Kidney (tissue), 14 donors: ENCODE results near the gene TAX1BP1. TPM values are rescaled to one million over a fixed set of nuclear protein-coding genes. Genes with fewer than 3 reads are reported as not detected.

ENCODE experiments used
- DNase-seq, 5 donors: peaks; one replicate each; pipeline ENCODE4 v3.0.0-alpha.2; 2013 to 2020
- FAIRE-seq: peaks from 2 replicates; lab custom pipeline; 2012; peaks lifted over from hg19 to GRCh38; lab: Jason Lieb, UNC
- H3K27ac ChIP-seq, 2 donors: one replicate each; pipeline ENCODE4 v1.7.0; 2013; ENCODE audit warnings: low read depth in 2 of 2, low read length in 2 of 2, inconsistent platforms in 1 of 2
- H3K27me3 ChIP-seq: one replicate; pipeline ENCODE4 v1.7.1; 2013; ENCODE audit warnings: low read length, inconsistent platforms; ENCODE audit not compliant: control insufficient read depth, insufficient read depth
- H3K36me3 ChIP-seq, 3 donors: one replicate each; pipeline versions ENCODE4 v1.7.0 to v1.7.1; 2013; ENCODE audit warnings: low read length in 3 of 3, control low read depth in 1 of 3, inconsistent platforms in 1 of 3; ENCODE audit not compliant: insufficient read depth in 3 of 3, control insufficient read depth in 2 of 3
- H3K4me1 ChIP-seq, 3 donors: one replicate each; pipeline versions ENCODE4 v1.7.0 to v1.7.1; 2013; ENCODE audit warnings: low read length in 3 of 3, inconsistent platforms in 1 of 3, low read depth in 1 of 3; ENCODE audit not compliant: control insufficient read depth in 2 of 3, insufficient read depth in 2 of 3
- H3K4me3 ChIP-seq, 3 donors: one replicate each; pipeline versions ENCODE4 v1.7.0 to v1.8.1; 2013; ENCODE audit warnings: low read length in 3 of 3, control low read depth in 1 of 3, inconsistent platforms in 1 of 3
- H3K9ac ChIP-seq, 3 donors: one replicate each; pipeline versions ENCODE4 v1.7.0 to v1.7.1; 2013; ENCODE audit warnings: low read length in 3 of 3, control low read depth in 1 of 3, inconsistent platforms in 1 of 3
- H3K9me3 ChIP-seq, 3 donors: one replicate each; pipeline versions ENCODE4 v1.7.0 to v1.7.1; 2013; ENCODE audit warnings: low read length in 3 of 3, control low read depth in 1 of 3, inconsistent platforms in 1 of 3; ENCODE audit not compliant: control insufficient read depth in 2 of 3, insufficient read depth in 1 of 3
- intact Hi-C: fragments of 100-400 bp; cut with DNase I; formaldehyde crosslinking; loops from one replicate; pipeline ENCODE4 v1.11.1; 2022
- polyA plus RNA-seq: library from polyadenylated mRNA; stranded (reverse); fragments of 350-450 nt; fragmentation: Illumina TruSeq; extraction: RNeasy Lipid Tissue Mini Kit (QIAGEN cat#74804); gene quantifications from one replicate; pipeline ENCODE4 v1.2.3, GENCODE V29; 2014; ENCODE audit warnings: low read depth, low replicate concordance; ENCODE audit not compliant: insufficient read depth
- total RNA-seq: library from RNA; stranded (reverse); fragmentation: NEBNext Ultra II Directional; extraction: Animal tissue kit (Norgen Biotek cat#: 25700); gene quantifications from one replicate; pipeline ENCODE4 v1.2.1, GENCODE V29; 2021
- TF ChIP-seq, protein P1 (sequence below): IDR thresholded peaks from 3 replicates; pipeline ENCODE4 v1.5.1; 2012; ENCODE audit warnings: mild to moderate bottlenecking, moderate library complexity, borderline replicate concordance; ENCODE audit not compliant: insufficient read depth; ENCODE audit errors: extremely low read depth
- donor health status: control.
- donor health status: control.
- donor health status: control.
- donor health status: control.
- donor health status: control.
- donor health status: DM: yes; HTN: yes; CAD: no.
- donor health status: Normal renal cell carcinoma (clear cell type).

Gene TAX1BP1
- total and polyA plus RNA-seq, 2 donors from 2014 or later = 88.4 to 113 TPM

DNA sequence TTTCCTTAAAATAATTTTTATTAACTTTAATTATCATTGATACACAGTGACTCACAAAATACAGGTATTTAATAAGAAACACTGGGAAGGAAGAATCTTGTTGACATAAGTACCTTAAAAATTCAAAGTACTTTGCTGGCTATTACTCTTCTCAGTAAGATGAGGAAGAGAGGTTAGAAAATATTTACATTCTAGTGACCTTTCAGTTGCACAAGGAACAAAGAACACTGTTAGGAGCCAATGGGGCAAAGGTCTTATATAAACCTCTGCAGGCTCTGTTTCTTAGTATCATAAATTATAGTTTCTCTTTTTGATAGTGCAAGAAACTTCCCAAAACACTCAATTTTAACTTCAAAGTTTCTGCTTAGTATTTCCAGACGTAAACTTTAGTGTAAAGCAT is 4.8 kb upstream of the TAX1BP1 start:
- Histone ChIP-seq H3K4me1 (peaks cover 0 to 6% (median 3%) of the 10 kb centered on the region in 3 donors), H3K9ac (no peak overlapping the region), H3K27ac (no peak overlapping the region), H3K4me3 (no peak overlapping the region), H3K36me3 (no peaks in the 10 kb centered on the region), H3K27me3 (no peaks in the 10 kb centered on the region), H3K9me3 (no peaks in the 10 kb centered on the region)
- TF ChIP-seq, protein P1, sequence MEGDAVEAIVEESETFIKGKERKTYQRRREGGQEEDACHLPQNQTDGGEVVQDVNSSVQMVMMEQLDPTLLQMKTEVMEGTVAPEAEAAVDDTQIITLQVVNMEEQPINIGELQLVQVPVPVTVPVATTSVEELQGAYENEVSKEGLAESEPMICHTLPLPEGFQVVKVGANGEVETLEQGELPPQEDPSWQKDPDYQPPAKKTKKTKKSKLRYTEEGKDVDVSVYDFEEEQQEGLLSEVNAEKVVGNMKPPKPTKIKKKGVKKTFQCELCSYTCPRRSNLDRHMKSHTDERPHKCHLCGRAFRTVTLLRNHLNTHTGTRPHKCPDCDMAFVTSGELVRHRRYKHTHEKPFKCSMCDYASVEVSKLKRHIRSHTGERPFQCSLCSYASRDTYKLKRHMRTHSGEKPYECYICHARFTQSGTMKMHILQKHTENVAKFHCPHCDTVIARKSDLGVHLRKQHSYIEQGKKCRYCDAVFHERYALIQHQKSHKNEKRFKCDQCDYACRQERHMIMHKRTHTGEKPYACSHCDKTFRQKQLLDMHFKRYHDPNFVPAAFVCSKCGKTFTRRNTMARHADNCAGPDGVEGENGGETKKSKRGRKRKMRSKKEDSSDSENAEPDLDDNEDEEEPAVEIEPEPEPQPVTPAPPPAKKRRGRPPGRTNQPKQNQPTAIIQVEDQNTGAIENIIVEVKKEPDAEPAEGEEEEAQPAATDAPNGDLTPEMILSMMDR = no peak
- intact Hi-C loops = no loop called here
- DNase-seq (no peak), FAIRE-seq (no peak)

DNA sequence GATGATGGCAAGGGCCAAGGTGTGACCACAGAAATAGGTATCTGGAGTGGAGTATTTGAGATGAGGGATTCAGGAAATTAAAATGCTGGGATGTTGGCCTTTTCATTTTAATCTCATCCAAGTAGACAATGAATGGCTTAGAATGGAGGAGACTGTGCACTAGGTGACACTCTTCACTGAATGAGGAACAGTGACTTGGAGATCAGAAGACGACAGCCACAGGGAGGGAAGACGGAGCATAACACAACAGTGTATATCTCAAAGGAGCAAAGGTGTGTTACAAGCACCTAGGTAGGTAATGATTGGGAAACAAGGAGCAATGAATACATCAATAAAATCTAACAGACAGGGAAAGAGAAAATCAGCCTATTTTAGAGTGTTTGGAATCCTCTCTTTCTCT is 4.1 kb upstream of the TAX1BP1 start:
- H3K4me1 ChIP-seq = peaks cover 0 to 6% (median 3%) of the 10 kb centered on the region in 3 donors
- H3K4me3 ChIP-seq = no peak overlapping the region
- DNase-seq (no peak), FAIRE-seq (no peak)
- no peaks in the 10 kb centered on the region for H3K36me3 ChIP-seq
- H3K9ac ChIP-seq = no peak overlapping the region
- TF ChIP-seq, protein P1 = no peak
- H3K27ac ChIP-seq = no peak overlapping the region
- no peaks in the 10 kb centered on the region for H3K9me3 ChIP-seq
- H3K27me3 ChIP-seq = no peaks in the 10 kb centered on the region
- intact Hi-C loops = no loop called here

DNA sequence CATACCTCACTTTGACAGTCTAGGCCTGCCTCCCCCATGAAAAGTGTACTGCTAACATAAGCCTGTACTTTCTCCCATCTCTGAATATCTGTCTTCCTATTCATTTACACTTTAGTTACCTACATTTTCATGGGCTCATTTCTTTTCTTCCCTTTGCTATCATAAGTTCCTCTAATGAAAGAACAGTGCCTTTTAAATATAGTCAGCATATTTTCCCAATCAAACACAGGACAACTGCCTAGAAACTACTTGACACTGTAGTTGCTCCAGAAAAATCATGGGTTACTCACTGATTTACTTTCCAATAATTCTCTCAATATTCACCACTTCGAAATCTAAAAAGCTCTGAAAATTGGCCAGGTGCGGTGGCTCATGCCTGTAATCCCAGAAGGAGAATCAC is 2.8 kb upstream of the TAX1BP1 start:
- no peak for FAIRE-seq
- Histone ChIP-seq H3K27ac (no peak overlapping the region), H3K36me3 (no peaks in the 10 kb centered on the region), H3K9me3 (no peaks in the 10 kb centered on the region), H3K4me3 (no peak overlapping the region), H3K4me1 (peaks cover 0 to 6% (median 5%) of the 10 kb centered on the region in 3 donors), H3K27me3 (no peaks in the 10 kb centered on the region), H3K9ac (no peak overlapping the region)
- intact Hi-C loops = no loop called here
- TF ChIP-seq, protein P1 = no peak
- DNase-seq = no peak

DNA sequence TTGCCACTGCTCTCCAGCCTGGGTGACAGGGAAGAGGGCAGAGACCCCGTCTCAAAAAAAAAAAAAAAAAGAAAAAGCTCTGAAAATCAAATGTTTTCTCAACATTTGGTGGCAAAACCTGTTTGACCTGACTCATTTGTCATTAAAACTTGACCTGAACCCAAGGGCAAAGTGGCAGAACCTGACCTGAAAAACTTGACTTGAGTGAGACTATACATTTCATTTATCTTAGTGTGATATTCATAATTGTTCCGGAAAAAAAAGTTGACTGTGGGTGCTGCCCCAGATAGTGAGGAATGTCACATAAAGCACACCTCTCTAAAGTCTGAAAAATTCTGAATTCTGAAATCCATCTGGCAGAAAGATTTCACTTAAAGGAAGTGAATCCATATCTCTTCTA is 2.3 kb upstream of the TAX1BP1 start:
- H3K4me3 ChIP-seq = no peak overlapping the region
- H3K4me1 ChIP-seq = peaks cover 0 to 6% (median 5%) of the 10 kb centered on the region in 3 donors
- no peak overlapping the region for H3K9ac ChIP-seq
- FAIRE-seq = no peak
- DNase-seq = no peak
- H3K9me3 ChIP-seq = no peaks in the 10 kb centered on the region
- H3K27me3 ChIP-seq = no peaks in the 10 kb centered on the region
- no peaks in the 10 kb centered on the region for H3K36me3 ChIP-seq
- intact Hi-C loops = no loop called here
- no peak overlapping the region for H3K27ac ChIP-seq
- TF ChIP-seq, protein P1 = no peak
